HTR-8/SVneo (cell line): ENCODE data around the gene CCDC92.

Source experiments
- DNase-seq: peaks from one replicate; pipeline ENCODE4 v3.0.0; 2011; ENCODE audit warnings: low spot score, mixed read lengths; ENCODE audit not compliant: insufficient read length
- FAIRE-seq: peaks from 2 replicates; lab custom pipeline; 2011; peaks lifted over from hg19 to GRCh38; lab: Jason Lieb, UNC

Gene CCDC92

GRCh38 chr12:123939716-123940626, 32.7 kb downstream of the CCDC92 start:
- FAIRE-seq (no peak), DNase-seq (no peak)

GRCh38 chr12:123938679-123939480, 33.8 kb downstream of the CCDC92 start:
- DNase-seq (no peak), FAIRE-seq (no peak)

GRCh38 chr12:123937707-123938591, 34.7 kb downstream of the CCDC92 start:
- DNase-seq (no peak), FAIRE-seq (no peak)

DNA sequence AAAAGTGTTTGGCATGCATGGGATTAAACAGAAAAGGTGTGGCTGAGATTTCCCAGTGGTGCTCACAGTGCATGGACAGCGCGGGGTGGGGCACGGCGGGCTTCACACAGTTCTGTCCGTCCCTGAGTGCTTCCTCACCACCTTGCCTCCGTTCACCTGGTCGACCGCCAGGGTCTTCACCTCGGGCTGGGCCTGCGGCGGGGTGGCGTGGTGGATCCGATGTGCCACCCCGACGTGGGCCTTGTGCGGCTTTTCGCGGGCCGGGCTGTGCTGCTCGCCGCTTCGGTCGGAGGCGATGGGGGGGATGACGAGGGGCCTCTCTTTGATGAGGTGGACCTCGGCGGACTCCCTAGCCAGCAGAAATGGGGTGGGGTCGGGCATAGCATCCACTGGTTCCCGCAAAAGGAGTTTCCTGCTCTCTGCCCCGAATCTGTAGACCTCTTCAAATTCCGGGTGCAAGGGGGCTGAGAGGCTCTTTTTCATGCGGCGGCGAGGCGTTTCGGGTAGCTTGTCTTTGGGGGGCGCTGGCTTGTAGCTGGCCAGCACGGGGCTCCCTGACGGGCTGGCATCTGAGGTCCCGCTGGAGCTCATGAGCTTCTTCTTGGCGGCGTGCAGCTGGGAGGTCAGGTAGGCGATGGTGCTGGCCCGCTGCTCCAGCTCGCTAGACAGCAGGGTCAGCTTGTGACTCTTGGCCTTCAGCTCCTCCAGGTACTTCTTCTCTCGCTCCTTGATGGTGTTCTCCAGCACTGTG, 35.5 kb downstream of the CCDC92 start:
- FAIRE-seq (no peak), DNase-seq (no peak)

- FAIRE-seq (no peak), DNase-seq (no peak)
Measured at GRCh38 chr12:123936471-123936870, 36.2 kb downstream of the CCDC92 start.

GRCh38 chr12:123935956-123936355, 36.7 kb downstream of the CCDC92 start:
- no peak for FAIRE-seq
- no peak for DNase-seq

- FAIRE-seq (no peak), DNase-seq (no peak)
Measured at GRCh38 chr12:123934829-123935228, 37.8 kb downstream of the CCDC92 start.

GRCh38 chr12:123934016-123934620, 38.5 kb downstream of the CCDC92 start:
- FAIRE-seq (no peak), DNase-seq (no peak)

GRCh38 chr12:123933214-123933613, 39.4 kb downstream of the CCDC92 start:
- FAIRE-seq (no peak), DNase-seq (no peak)

DNA sequence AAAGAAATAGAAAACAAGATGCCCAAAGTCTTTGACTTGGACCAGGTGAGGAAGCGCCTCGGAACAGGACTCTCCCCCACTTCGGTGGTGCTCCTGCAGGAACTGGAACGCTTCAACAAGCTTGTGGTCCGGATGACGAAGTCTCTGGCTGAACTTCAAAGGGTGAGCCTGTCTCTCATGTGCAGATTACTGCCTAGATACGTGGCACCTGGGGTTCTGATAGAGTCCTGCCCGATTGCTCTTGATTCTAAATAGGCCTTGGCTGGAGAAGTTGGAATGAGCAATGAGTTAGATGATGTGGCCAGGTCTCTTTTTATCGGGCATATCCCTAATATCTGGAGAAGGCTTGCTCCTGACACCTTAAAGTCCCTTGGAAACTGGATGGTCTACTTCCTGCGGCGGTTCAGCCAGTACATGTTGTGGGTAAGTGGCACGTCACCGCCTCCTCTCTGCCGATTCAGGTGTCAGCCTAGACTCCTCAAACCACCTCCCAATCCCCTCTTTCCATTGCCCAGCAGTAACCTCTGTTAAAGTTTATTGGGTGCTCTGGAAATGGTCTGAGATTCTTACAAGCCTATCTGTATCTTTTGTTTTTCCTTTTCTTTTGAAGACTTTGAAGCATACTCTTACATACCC, 40.8 kb downstream of the CCDC92 start:
- FAIRE-seq, result no peak

DNA sequence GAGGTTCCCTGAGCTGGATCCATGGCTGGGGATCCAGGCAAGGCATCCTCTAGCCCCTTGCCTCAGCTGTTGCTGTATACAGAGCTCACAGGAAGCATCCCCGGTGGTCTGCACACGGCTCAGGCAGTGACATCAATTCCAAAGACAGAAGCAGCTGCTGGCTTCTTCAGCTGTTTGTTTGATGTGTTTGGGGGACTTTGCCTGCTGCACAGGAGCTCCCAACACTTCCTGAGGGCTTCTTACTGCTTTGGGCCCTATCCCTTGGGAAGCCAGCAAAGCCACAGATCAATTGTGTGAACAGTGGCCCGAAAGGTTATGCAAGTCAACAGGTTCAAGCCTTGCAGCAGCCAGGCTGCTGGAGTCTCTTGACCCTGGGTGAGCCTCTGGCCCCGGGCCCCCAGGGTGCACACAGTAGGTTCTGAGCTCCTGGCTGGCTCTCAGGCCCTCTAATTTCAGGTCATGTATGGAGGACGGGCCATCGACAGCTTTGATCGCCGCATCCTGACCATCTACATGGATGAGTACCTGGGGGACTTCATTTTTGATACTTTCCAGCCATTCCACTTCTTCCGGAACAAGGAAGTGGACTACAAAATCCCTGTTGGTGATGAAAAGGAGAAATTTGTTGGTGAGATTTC, 42.6 kb downstream of the CCDC92 start:
- DNase-seq (no peak), FAIRE-seq (no peak)

More for the DNA sequence above, 40.8 kb downstream of the CCDC92 start:
- no peak for DNase-seq

DNA sequence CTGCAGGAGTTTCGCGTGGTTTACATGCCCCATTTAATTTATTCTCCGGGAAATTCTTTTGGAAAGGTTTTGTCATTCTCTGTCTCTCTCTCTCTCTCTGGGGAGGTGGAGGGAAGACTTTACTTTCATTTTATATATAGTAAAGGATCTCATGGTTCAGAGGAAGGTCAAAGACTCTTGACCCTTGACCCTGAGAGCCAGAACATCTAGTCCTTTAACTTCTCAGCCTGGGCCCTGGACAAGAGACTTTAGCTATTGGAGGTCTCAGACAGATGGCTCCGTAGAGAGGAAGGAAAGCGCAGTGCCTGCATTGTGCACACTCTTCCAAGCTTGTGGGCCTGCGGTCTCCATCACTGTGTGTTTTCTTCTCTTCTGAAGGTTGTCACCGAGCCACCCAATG, 43.7 kb downstream of the CCDC92 start:
- no peak for FAIRE-seq
- no peak for DNase-seq

DNA sequence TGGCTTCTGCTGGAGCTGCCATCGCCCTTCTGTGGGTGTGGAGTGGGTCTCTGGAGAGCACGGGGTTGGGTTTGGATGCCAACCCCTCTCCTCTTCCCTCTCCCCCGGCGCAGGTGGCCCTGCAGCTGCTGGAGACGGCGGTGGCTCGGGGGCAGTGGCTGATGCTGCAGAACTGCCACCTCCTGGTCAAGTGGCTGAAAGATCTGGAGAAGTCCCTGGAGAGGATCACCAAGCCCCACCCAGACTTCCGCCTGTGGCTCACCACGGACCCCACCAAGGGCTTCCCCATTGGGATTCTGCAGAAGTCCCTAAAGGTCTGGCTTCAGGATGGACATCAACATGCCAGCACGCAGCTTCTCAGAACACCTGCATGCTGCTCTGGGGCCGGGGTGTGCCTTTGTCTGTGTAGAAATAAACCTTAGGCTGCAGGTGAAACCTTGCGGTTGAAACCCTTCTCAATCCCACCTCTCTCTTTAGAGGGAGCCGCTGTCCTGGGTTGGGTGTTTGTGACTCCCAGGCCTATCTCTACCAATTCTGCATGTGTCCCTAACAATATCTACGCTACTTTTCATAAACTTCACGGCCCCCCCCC, 44.3 kb downstream of the CCDC92 start:
- FAIRE-seq (no peak), DNase-seq (no peak)

DNA sequence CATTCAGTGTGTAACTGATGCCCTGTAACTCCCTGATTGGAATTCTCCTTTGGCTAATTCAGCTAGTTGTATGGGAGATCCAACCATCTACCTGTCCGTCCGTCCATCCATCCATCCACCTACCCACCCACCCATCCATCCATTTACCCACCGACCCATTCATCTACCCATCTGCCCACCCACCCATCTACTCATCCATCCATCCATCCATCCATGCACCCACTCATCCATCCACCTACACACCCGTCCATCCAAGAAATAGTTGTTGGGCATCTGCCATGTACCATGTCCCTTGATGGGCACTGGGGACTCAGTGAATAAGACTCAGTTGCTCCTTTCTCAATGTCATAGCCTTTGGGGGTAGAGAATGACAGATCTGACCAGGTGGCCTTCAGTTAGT, 48.1 kb downstream of the CCDC92 start:
- FAIRE-seq, result no peak
- DNase-seq, result no peak

GRCh38 chr12:123923927-123924326, 48.7 kb downstream of the CCDC92 start:
- DNase-seq (no peak), FAIRE-seq (no peak)

DNA sequence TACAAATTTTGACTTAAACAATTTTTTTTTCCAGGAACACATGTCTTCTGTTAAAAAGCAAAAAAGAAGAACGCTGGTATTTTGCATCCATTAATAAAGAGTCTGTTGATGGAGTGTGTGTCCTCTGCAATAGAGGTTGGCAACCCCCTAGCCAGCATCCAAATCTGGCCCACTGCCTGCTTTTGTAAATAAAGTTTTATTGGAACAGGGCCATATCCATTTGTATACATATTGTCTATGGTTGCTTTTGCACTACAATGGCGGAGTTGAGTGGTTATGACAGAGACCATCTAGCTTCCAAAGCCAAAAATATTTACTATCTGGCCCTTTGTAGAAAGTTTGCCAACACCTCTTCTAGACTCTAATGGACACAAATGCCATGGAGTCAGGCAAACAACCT, 49.6 kb downstream of the CCDC92 start:
- no peak for DNase-seq
- FAIRE-seq, result no peak

DNA sequence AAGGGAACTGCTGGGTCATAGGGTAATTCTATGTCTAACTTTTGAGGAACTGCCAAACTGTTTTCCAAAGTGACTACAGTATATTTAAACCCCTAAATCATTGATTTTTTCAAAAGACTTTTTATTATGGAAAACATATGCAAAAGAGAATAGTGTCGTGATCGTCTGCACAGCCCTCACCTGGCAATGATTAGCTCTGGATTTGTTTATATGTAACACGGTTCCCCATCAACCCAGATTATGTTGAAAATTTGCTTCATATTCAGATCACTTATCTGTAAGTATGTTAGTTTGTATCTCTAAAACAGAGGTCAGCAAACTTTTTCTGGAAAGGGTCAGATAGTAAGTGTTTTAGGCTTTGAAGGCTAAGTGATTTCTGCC, 52.7 kb downstream of the CCDC92 start:
- FAIRE-seq (no peak), DNase-seq (no peak)

- DNase-seq (no peak), FAIRE-seq (no peak)
Measured at GRCh38 chr12:123917337-123917850, 55.2 kb downstream of the CCDC92 start.
